ENCODE results near the gene ZFPM1. TPM values are rescaled to one million over a fixed set of nuclear protein-coding genes. Genes with fewer than 3 reads are reported as not detected.
A peak's percentile ranks its signal among the peaks of the same experiment; 100 is the strongest.

The ZFPM1 gene
- total RNA-seq, 1 donor from 2014 or later = 0.52 TPM

DNA sequence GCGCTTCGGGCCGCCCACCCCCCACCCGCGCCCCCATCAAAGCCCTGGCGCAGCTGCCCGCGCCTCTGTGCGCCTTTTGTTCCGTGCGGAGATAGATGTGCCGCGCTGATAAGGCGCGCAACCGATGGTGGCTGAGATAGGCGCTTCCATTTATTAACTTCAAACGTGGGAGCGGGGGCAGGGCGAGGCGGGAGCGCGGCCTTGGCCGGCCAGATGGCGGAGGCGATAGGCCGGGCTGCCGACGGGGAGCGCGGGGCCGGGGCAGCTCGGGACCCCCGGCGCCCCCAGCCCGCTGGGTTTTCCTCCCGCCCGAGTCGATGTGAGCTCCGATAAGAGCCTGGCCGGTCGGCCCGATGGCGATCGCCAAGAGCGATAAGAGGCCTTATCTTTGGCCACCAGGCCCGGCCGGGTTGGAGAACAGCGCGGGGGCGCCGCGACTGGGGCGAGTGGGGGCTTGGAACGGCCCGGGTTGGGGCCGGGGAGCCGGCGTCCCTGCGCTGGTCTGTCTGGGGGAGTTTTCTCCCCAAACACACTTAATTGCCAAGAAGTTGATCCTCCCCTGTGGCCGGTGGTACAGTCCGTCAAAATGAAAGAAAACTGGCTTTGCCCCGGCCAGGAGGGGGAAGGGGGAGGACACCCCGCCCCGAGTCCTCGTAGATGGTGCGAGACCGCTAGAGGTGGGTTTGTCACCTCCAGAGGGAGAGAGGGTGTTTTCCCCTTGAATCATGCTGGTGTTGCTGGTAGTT, 2.7 kb downstream of the ZFPM1 start:
- Histone ChIP-seq H3K27me3 (ENCODE audit: control insufficient read depth in 3 of 3, insufficient read depth in 3 of 3, low read length in 3 of 3) (peaks cover 24 to 53% (median 51%) of the 10 kb centered on the region in 3 donors), H3K27ac (ENCODE audit: low read depth, low read length) (no peak overlapping the region), H3K36me3 (ENCODE audit: control insufficient read depth in 3 of 3, insufficient read depth in 3 of 3, low read length in 3 of 3) (no peaks in the 10 kb centered on the region), H3K4me1 (ENCODE audit: control insufficient read depth in 3 of 3, insufficient read depth in 3 of 3, low read length in 3 of 3) (peaks cover 9 to 33% (median 27%) of the 10 kb centered on the region in 3 donors), H3K9ac (ENCODE audit: low read depth in 1 of 3, low read length in 3 of 3) (peak overlapping the region in 2 of 3 donors; percentile 38 to 54), H3K4me3 (ENCODE audit: low read length in 3 of 3) (peak overlapping the region; percentile 23 to 64 (median 54)), H3K9me3 (ENCODE audit: control insufficient read depth in 3 of 3, low read length in 3 of 3) (no peaks in the 10 kb centered on the region)

DNA sequence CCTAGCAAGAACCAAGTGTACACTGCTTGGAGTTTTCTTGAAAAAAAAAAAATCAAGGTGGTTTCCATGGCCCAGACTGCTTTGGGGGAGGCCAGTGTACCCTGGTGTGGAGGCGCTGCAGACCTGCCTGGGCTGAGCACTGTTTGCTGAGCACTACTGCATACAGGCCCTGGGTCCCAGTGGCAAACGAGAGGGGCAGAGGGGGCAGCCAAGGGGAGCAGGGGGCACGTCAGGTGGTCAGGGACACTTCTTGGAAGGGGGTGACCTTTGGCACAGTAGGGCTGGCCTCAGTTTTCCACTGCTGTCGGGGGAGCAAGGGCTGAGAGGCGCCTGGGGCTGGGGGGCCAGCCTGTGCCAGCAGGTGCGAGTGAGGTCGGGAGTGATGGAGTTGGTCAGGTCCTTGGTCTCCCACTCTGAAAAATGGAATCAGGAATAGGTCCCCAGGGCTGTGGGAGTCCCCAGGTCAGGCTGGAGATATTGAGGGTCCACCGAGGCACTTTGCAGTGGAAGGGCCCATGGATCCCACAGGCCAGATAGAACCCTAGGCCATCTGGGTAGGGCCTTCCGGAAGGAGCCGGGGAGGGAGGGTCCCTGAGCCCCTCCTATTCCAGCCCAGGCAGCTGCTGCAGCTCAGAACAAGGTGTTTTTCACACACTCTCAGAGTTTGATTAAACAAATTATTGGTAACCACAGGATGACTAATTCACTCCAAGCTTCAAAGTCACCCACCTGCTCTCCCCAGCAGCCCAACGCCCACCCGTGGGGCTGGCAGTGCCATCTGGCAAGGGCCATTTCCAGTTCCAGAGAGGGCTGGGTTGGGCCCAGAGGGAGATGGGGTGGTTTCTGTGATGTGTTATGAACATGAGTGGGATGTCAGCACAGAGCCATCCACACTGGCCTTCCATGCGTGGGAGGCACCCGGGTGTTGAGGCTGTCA, 3.5 kb downstream of the ZFPM1 start:
- Histone ChIP-seq H3K36me3 (ENCODE audit: control insufficient read depth in 3 of 3, insufficient read depth in 3 of 3, low read length in 3 of 3) (no peaks in the 10 kb centered on the region), H3K9me3 (ENCODE audit: control insufficient read depth in 3 of 3, low read length in 3 of 3) (no peaks in the 10 kb centered on the region), H3K27me3 (ENCODE audit: control insufficient read depth in 3 of 3, insufficient read depth in 3 of 3, low read length in 3 of 3) (peaks cover 25 to 53% (median 51%) of the 10 kb centered on the region in 3 donors), H3K4me1 (ENCODE audit: control insufficient read depth in 3 of 3, insufficient read depth in 3 of 3, low read length in 3 of 3) (peaks cover 9 to 33% (median 27%) of the 10 kb centered on the region in 3 donors), H3K27ac (ENCODE audit: low read depth, low read length) (no peak overlapping the region), H3K4me3 (ENCODE audit: low read length in 3 of 3) (peak overlapping the region in 2 of 3 donors; percentile 23 to 54), H3K9ac (ENCODE audit: low read depth in 1 of 3, low read length in 3 of 3) (peak overlapping the region in 1 of 3 donors; percentile 54)

DNA sequence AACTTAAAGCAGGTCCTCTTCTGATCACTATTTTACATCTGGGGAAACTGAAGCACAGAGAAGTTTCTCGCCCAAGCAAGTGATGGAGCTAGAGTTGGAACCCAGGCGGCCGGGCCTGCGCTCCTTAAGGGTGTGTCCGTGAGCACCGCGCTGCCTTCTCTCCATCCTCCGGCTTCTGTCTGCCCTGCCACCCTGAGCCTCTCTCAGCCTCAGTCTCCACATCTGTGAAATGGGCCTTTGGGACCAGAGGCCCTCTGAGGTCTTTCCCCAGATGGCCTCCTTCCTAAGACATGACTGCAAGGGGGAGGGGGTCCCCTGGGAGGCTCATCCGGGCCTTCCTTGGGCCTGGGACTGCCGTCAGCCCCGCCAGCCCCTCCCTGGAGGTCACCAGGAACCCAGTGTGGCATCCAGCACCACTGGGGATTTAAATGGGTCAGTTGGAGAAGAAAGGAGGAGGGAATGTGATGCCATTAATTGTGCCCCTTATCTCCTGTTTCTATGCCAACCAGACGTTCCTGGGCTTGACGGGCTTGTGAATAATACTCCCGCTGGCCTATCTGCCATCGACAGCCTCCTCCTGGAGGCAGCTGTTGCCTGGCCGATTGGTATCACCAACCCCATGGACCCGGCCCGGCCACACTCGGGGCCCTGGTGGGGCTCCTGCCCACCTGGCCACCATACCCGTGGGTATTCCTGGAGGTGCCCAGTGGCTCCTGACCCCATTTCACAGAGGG, 5.1 kb downstream of the ZFPM1 start:
- Histone ChIP-seq H3K4me1 (ENCODE audit: control insufficient read depth in 3 of 3, insufficient read depth in 3 of 3, low read length in 3 of 3) (peaks cover 9 to 28% (median 20%) of the 10 kb centered on the region in 3 donors), H3K36me3 (ENCODE audit: control insufficient read depth in 3 of 3, insufficient read depth in 3 of 3, low read length in 3 of 3) (no peaks in the 10 kb centered on the region), H3K4me3 (ENCODE audit: low read length in 3 of 3) (no peak overlapping the region), H3K27me3 (ENCODE audit: control insufficient read depth in 3 of 3, insufficient read depth in 3 of 3, low read length in 3 of 3) (peaks cover 37 to 59% (median 51%) of the 10 kb centered on the region in 3 donors), H3K9ac (ENCODE audit: low read depth in 1 of 3, low read length in 3 of 3) (no peak overlapping the region), H3K27ac (ENCODE audit: low read depth, low read length) (no peak overlapping the region), H3K9me3 (ENCODE audit: control insufficient read depth in 3 of 3, low read length in 3 of 3) (no peaks in the 10 kb centered on the region)

DNA sequence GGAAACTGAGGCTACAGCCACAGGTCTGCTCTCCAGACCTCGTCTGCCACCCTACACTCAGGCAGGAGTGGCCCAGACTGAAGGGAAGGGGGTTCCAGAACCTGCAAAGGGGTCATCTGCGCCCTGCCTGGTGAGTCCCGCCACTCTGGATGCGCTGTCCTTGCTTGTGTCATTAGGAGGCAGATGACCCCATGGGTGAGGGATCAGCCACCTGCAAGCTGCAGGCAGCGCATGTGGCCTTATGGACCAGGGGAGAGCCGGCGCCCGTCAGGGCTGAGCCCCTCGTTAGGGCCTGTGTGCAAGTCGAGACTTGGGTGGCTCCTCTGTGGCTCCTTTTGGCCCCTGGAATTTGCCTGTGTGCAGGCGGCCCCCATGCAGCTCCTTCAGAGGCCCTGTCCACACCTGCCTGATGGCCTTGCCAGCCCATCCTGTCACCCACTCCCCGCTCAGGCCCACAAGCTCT, 5.7 kb downstream of the ZFPM1 start:
- Histone ChIP-seq H3K4me3 (ENCODE audit: low read length in 3 of 3) (no peak overlapping the region), H3K27me3 (ENCODE audit: control insufficient read depth in 3 of 3, insufficient read depth in 3 of 3, low read length in 3 of 3) (peaks cover 37 to 59% (median 50%) of the 10 kb centered on the region in 3 donors), H3K27ac (ENCODE audit: low read depth, low read length) (no peak overlapping the region), H3K9me3 (ENCODE audit: control insufficient read depth in 3 of 3, low read length in 3 of 3) (no peaks in the 10 kb centered on the region), H3K4me1 (ENCODE audit: control insufficient read depth in 3 of 3, insufficient read depth in 3 of 3, low read length in 3 of 3) (peaks cover 9 to 27% (median 19%) of the 10 kb centered on the region in 3 donors), H3K36me3 (ENCODE audit: control insufficient read depth in 3 of 3, insufficient read depth in 3 of 3, low read length in 3 of 3) (no peaks in the 10 kb centered on the region), H3K9ac (ENCODE audit: low read depth in 1 of 3, low read length in 3 of 3) (no peak overlapping the region)

DNA sequence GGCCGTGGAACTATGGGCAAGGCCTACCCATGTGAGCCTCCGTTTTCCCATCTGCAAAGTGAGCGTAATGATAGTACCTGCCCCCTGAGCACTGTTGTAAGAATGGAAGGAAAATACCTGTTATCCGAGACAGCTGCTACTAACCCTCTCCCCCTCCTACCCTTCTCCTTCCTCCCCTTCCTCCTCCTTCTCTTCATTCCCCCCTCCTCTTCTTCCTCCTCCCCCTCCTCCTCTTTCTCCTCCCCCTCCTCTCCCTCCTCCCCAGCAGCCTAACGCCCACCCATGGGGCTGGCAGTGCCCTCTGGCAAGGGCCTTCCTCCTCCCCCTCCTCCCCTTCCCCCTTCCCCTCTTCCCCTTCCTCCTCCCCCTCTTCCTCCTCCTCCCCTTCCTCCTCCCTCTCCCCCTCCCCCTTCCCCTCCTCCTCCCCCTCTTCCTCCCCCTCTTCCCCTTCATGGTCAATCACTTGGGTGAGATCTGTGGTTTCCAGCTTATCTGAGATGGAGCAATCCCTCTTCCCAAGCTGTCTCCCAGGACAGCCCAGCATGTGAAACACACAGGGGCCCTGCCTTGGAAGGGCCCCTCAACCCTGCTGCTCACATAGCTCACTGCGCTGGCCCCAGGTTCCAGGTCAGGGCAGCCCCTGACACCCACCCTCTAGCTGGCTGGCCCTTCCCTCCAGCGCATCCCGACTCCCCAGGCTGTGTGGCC, 6.4 kb downstream of the ZFPM1 start:
- Histone ChIP-seq H3K9ac (ENCODE audit: low read depth in 1 of 3, low read length in 3 of 3) (no peak overlapping the region), H3K27ac (ENCODE audit: low read depth, low read length) (no peak overlapping the region), H3K36me3 (ENCODE audit: control insufficient read depth in 3 of 3, insufficient read depth in 3 of 3, low read length in 3 of 3) (no peaks in the 10 kb centered on the region), H3K4me1 (ENCODE audit: control insufficient read depth in 3 of 3, insufficient read depth in 3 of 3, low read length in 3 of 3) (peaks cover 9 to 20% (median 12%) of the 10 kb centered on the region in 3 donors), H3K4me3 (ENCODE audit: low read length in 3 of 3) (no peak overlapping the region), H3K27me3 (ENCODE audit: control insufficient read depth in 3 of 3, insufficient read depth in 3 of 3, low read length in 3 of 3) (peaks cover 30 to 52% (median 43%) of the 10 kb centered on the region in 3 donors), H3K9me3 (ENCODE audit: control insufficient read depth in 3 of 3, low read length in 3 of 3) (no peaks in the 10 kb centered on the region)

DNA sequence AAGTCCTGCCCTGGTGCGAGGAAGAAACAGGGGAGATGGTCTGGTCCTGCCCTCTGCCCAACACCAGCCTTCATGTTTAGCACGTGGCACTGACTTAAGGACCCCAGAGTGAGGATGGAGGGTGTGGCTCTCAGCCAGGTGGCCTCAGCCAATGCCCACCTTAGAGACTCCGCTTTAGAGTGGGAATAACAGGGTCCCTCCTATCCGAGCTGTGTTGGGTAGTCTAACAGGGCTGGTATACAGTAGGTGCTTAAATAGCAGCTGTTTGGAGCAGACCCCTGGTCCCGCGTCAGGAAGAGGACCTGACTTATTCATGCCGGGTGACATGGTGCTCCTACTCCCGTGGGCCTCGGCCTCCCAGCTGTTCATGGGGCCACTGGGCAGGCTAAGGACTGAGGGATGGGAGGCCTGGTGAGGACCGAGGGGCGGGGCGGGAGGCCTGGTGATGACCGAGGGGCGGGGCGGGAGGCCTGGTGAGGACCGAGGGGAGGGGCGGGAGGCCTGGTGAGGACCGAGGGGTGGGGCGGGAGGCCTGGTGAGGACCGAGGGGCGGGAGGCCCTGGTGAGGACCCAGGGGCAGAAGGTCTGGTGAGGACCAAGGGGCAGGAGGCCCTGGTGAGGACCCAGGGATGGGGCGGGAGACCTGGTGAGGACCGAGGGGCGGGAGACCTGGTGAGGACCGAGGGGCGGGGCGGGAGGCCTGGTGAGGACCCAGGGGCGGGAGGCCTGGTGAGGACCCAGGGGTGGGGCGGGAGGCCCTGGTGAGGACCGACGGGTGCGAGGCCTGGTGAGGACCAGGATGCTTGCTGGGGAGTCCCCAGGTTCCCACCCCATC, 7.6 kb downstream of the ZFPM1 start:
- Histone ChIP-seq H3K4me1 (ENCODE audit: control insufficient read depth in 3 of 3, insufficient read depth in 3 of 3, low read length in 3 of 3) (peaks cover 5 to 10% (median 5%) of the 10 kb centered on the region in 3 donors), H3K27me3 (ENCODE audit: control insufficient read depth in 3 of 3, insufficient read depth in 3 of 3, low read length in 3 of 3) (peaks cover 32 to 44% (median 36%) of the 10 kb centered on the region in 3 donors)

DNA sequence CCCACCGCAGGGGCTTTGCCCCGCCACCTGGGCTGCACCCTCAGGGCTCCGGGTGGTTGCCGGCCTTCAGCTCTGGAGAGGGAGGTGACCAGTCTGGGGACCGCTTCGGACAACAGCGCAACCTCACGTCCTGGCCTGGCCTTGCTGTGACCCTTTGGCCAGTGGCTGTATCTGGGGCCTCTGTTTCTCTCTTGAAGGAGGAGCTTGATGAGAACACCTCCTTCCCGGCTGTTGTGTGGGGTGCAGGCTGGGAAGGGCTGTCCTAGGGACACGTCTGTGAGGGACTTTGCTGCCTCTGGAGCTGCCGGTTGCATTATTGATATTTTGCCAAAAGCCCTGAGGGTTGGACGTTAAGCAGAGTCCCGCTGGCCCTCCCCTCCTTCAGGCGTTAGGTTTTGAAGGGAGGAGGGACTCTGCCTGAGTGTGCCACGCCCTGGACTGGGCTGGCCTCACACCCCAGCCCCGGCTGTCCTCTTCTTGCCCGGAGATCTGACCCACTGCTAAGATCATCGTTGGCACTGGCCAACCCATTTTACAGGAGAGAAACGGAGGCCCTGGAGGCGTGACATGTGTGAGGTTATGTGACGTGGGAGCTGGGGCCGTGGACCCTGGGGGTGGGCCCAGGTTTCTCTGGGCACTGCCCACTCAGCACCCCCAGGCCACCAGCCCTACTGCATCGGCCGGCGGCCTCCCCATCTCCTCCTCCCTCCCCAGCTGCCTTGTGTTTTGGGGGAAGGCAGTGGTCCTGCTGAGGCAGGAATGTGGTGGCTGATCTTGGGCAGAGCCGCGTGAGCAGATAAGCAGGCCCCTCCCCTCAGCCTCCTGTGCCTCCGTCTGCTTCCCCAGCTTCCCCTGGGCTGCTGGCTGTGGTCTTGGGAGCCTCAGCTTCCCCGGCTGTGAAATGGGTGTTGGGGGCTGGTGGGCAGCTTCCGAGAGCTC, 8.5 kb downstream of the ZFPM1 start:
- H3K9me3 ChIP-seq (ENCODE audit: control insufficient read depth in 3 of 3, low read length in 3 of 3) = no peaks in the 10 kb centered on the region
- peaks cover 0 to 4% (median 0%) of the 10 kb centered on the region in 3 donors for H3K4me1 ChIP-seq (ENCODE audit: control insufficient read depth in 3 of 3, insufficient read depth in 3 of 3, low read length in 3 of 3)
- H3K36me3 ChIP-seq (ENCODE audit: control insufficient read depth in 3 of 3, insufficient read depth in 3 of 3, low read length in 3 of 3) = no peaks in the 10 kb centered on the region
- peaks cover 24 to 39% (median 28%) of the 10 kb centered on the region in 3 donors for H3K27me3 ChIP-seq (ENCODE audit: control insufficient read depth in 3 of 3, insufficient read depth in 3 of 3, low read length in 3 of 3)
- no peak overlapping the region for H3K27ac ChIP-seq (ENCODE audit: low read depth, low read length)
- no peak overlapping the region for H3K4me3 ChIP-seq (ENCODE audit: low read length in 3 of 3)
- H3K9ac ChIP-seq (ENCODE audit: low read depth in 1 of 3, low read length in 3 of 3) = no peak overlapping the region

More for the DNA sequence above, 7.6 kb downstream of the ZFPM1 start:
- H3K9me3 ChIP-seq (ENCODE audit: control insufficient read depth in 3 of 3, low read length in 3 of 3) = no peaks in the 10 kb centered on the region
- no peak overlapping the region for H3K9ac ChIP-seq (ENCODE audit: low read depth in 1 of 3, low read length in 3 of 3)
- H3K27ac ChIP-seq (ENCODE audit: low read depth, low read length) = no peak overlapping the region
- H3K4me3 ChIP-seq (ENCODE audit: low read length in 3 of 3) = no peak overlapping the region
- H3K36me3 ChIP-seq (ENCODE audit: control insufficient read depth in 3 of 3, insufficient read depth in 3 of 3, low read length in 3 of 3) = no peaks in the 10 kb centered on the region

DNA sequence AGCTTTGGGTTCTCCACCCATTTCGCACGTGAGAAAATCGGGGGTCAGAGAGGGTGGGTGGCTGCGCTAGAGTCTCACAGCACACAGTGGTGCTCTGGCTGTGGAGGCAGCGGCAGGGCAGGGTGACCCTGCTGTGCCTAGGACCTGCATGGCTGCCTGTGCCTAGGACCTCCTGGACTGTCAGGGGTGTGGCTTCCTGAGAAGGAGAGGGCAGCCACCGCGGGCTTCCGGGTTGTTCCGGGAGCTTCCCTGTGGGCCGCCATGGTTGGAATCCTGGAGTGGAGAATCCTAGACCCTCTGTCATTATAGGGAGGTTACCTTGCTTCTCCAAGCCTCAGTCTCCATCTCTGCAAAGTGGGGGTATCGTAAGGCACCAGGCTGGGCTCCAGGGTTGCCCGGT, 9.3 kb downstream of the ZFPM1 start:
- H3K4me1 ChIP-seq (ENCODE audit: control insufficient read depth in 3 of 3, insufficient read depth in 3 of 3, low read length in 3 of 3) = peaks cover 0 to 4% (median 0%) of the 10 kb centered on the region in 3 donors

More for the DNA sequence above, 9.3 kb downstream of the ZFPM1 start:
- Histone ChIP-seq H3K27ac (ENCODE audit: low read depth, low read length) (no peak overlapping the region), H3K4me3 (ENCODE audit: low read length in 3 of 3) (no peak overlapping the region), H3K9ac (ENCODE audit: low read depth in 1 of 3, low read length in 3 of 3) (no peak overlapping the region), H3K27me3 (ENCODE audit: control insufficient read depth in 3 of 3, insufficient read depth in 3 of 3, low read length in 3 of 3) (peaks cover 21 to 32% (median 28%) of the 10 kb centered on the region in 3 donors), H3K36me3 (ENCODE audit: control insufficient read depth in 3 of 3, insufficient read depth in 3 of 3, low read length in 3 of 3) (no peaks in the 10 kb centered on the region), H3K9me3 (ENCODE audit: control insufficient read depth in 3 of 3, low read length in 3 of 3) (no peaks in the 10 kb centered on the region)
